Measurements from ENCODE around the gene SYT1.

- TF ChIP-seq, protein P1, sequence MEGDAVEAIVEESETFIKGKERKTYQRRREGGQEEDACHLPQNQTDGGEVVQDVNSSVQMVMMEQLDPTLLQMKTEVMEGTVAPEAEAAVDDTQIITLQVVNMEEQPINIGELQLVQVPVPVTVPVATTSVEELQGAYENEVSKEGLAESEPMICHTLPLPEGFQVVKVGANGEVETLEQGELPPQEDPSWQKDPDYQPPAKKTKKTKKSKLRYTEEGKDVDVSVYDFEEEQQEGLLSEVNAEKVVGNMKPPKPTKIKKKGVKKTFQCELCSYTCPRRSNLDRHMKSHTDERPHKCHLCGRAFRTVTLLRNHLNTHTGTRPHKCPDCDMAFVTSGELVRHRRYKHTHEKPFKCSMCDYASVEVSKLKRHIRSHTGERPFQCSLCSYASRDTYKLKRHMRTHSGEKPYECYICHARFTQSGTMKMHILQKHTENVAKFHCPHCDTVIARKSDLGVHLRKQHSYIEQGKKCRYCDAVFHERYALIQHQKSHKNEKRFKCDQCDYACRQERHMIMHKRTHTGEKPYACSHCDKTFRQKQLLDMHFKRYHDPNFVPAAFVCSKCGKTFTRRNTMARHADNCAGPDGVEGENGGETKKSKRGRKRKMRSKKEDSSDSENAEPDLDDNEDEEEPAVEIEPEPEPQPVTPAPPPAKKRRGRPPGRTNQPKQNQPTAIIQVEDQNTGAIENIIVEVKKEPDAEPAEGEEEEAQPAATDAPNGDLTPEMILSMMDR (IDR thresholded peaks at IDR 0.05), result no peak
- TF ChIP-seq POLR2A (IDR thresholded peaks at IDR 0.05), result no peak
Observed at GRCh38 chr12:79048962-79049361, 184.4 kb downstream of the SYT1 start.
